GM12878 (cell line): ENCODE measurements around the gene PHC3. TPM values are rescaled to one million over a fixed set of nuclear protein-coding genes. Genes with fewer than 3 reads are reported as not detected.

Source experiments
- ATAC-seq: fragments of 200-7000 bp; cut with Tn5 transposase; 3 replicates; pipeline ENCODE4 v1.9.1; 2020; ENCODE audit warnings: mild to moderate bottlenecking, moderate library complexity
- BruUV-seq: library from RNA; stranded (reverse); fragments of 400-500 nt; replicated peaks from 2 replicates; lab custom pipeline; 2021; lab: Mats Ljungman, UMichigan
- CTCF ChIA-PET: fragments of 300-600 bp; sonication (Branson Sonifier 250); formaldehyde crosslinking; extraction: SDS; loops from one replicate; lab custom pipeline; 2021; ENCODE audit warnings: inconsistent platforms; lab: Yijun Ruan, JAX
- POLR2A ChIA-PET: fragments of 350-600 bp; formaldehyde crosslinking; extraction: SDS; loops from one replicate; lab custom pipeline; 2021; ENCODE audit warnings: inconsistent platforms; lab: Charles Lee
- RAD21 ChIA-PET: fragments of 300-600 bp; sonication (Branson Sonifier 250); formaldehyde crosslinking; loops from one replicate; lab custom pipeline; 2023; ENCODE audit warnings: antibody characterized with exemption; ENCODE audit not compliant: unreplicated experiment; lab: Charles Lee
- SMC1A ChIA-PET: fragments of 300-600 bp; sonication (Branson Sonifier 250); formaldehyde crosslinking; loops from one replicate; lab custom pipeline; 2023; ENCODE audit not compliant: unreplicated experiment, uncharacterized antibody; lab: Charles Lee
- DNase-seq: peaks from one replicate; pipeline ENCODE4 v3.0.0-alpha.2; 2011; ENCODE audit warnings: low read depth, low spot score
- FAIRE-seq: peaks from 3 replicates; lab custom pipeline; 2011; peaks lifted over from hg19 to GRCh38; lab: Jason Lieb, UNC
- H2AFZ ChIP-seq: 2 replicates; pipeline ENCODE4 v1.6.0; 2011; ENCODE audit warnings: low read depth, low read length, control low read depth; ENCODE audit not compliant: control insufficient read depth
- H3K27ac ChIP-seq: 2 replicates; pipeline ENCODE4 v1.5.1; 2011; ENCODE audit warnings: control low read depth; ENCODE audit not compliant: control insufficient read depth, insufficient read depth
- H3K27me3 ChIP-seq, 2 experiments: replicated peaks in 1 of 2; 2 replicates each; pipeline versions ENCODE4 v1.6.0 to v1.6.1; 2011; ENCODE audit warnings: low read length in 1 of 2; ENCODE audit not compliant: control insufficient read depth in 2 of 2, insufficient read depth in 2 of 2
- H3K36me3 ChIP-seq, 2 experiments: 2 replicates each; pipeline ENCODE4 v1.5.1; 2011; ENCODE audit warnings: low read length in 1 of 2; ENCODE audit not compliant: control insufficient read depth in 2 of 2, insufficient read depth in 2 of 2
- H3K4me1 ChIP-seq: 2 replicates; pipeline ENCODE4 v1.6.1; 2011; ENCODE audit warnings: mild to moderate bottlenecking, low read length, moderate library complexity, mixed read lengths; ENCODE audit not compliant: control insufficient read depth, insufficient read depth
- H3K4me2 ChIP-seq: 2 replicates; pipeline ENCODE4 v1.6.0; 2011; ENCODE audit warnings: control low read depth; ENCODE audit not compliant: control insufficient read depth, insufficient read depth
- H3K4me3 ChIP-seq: fragments of 200-600 bp; sonication (generic); 2 replicates; pipeline ENCODE4 v1.5.1; 2016
- H3K79me2 ChIP-seq: 2 replicates; pipeline ENCODE4 v1.6.0; 2011; ENCODE audit warnings: low read length; ENCODE audit not compliant: control insufficient read depth, insufficient read depth
- H3K9ac ChIP-seq: 2 replicates; pipeline ENCODE4 v1.8.0; 2011; ENCODE audit warnings: low read length, control low read depth, mixed read lengths; ENCODE audit not compliant: control insufficient read depth, insufficient read depth
- H3K9me3 ChIP-seq: replicated peaks from 3 replicates; pipeline ENCODE4 v1.5.1; 2011; ENCODE audit warnings: mild to moderate bottlenecking, low read length; ENCODE audit not compliant: control insufficient read depth, insufficient read depth
- H4K20me1 ChIP-seq: 2 replicates; pipeline ENCODE4 v1.6.0; 2011; ENCODE audit not compliant: control insufficient read depth, insufficient read depth
- BCLAF1 ChIP-seq: fragments of 450-650 bp; IDR thresholded peaks from 2 replicates; pipeline ENCODE4 v1.6.1; 2017; ENCODE audit warnings: antibody characterized with exemption, mild to moderate bottlenecking, moderate library complexity
- DPF2 ChIP-seq: fragments of 450-650 bp; IDR thresholded peaks from 2 replicates; pipeline ENCODE4 v1.6.1; 2017; ENCODE audit warnings: mild to moderate bottlenecking
- EGR1 ChIP-seq, 2 experiments: IDR thresholded peaks; 1 replicate in 1 of 2; 2 replicates in 1 of 2; pipeline ENCODE4 v1.6.1; 2011 to 2012; ENCODE audit warnings: low read depth in 2 of 2, low read length in 2 of 2, borderline replicate concordance in 1 of 2, mild to moderate bottlenecking in 1 of 2, moderate library complexity in 1 of 2
- EZH2 ChIP-seq: IDR thresholded peaks from 2 replicates; pipeline ENCODE4 v1.6.1; 2012; ENCODE audit warnings: low read depth, mild to moderate bottlenecking, control low read depth, inconsistent platforms, low read length, borderline replicate concordance; ENCODE audit not compliant: control insufficient read depth
- HCFC1 ChIP-seq: fragments of 150-350 bp; IDR thresholded peaks from 2 replicates; pipeline ENCODE4 v1.6.1; 2014; ENCODE audit warnings: low read length
- HDAC2 ChIP-seq: fragments of 200-600 bp; sonication (generic); IDR thresholded peaks from 2 replicates; pipeline ENCODE4 v1.6.1; 2017
- IRF3 ChIP-seq: fragments of 450-650 bp; IDR thresholded peaks from 2 replicates; pipeline ENCODE4 v1.6.1; 2014; ENCODE audit warnings: mild to moderate bottlenecking
- MLLT1 ChIP-seq: fragments of 450-650 bp; IDR thresholded peaks from 2 replicates; pipeline ENCODE4 v1.6.1; 2016; ENCODE audit warnings: mild to moderate bottlenecking
- MXI1 ChIP-seq: fragments of 150-350 bp; IDR thresholded peaks from 2 replicates; pipeline ENCODE4 v1.6.1; 2011; ENCODE audit warnings: low read depth, mild to moderate bottlenecking, inconsistent platforms, low read length, improper control_type of control experiment
- NFYA ChIP-seq: IDR thresholded peaks from 2 replicates; pipeline ENCODE4 v1.6.1; 2011; ENCODE audit warnings: low read depth, mild to moderate bottlenecking, low read length, improper control_type of control experiment, borderline replicate concordance
- RUNX3 ChIP-seq: IDR thresholded peaks from 2 replicates; pipeline ENCODE4 v1.6.1; 2012; ENCODE audit warnings: low read length, inconsistent platforms
- SUZ12 ChIP-seq: fragments of 200-600 bp; sonication (generic); IDR thresholded peaks from one replicate; pipeline ENCODE4 v1.6.1; 2018; ENCODE audit warnings: antibody characterized with exemption, mild to moderate bottlenecking; ENCODE audit not compliant: unreplicated experiment
- TARDBP ChIP-seq: IDR thresholded peaks from 2 replicates; pipeline ENCODE4 v1.6.1; 2016; ENCODE audit warnings: borderline replicate concordance
- TCF12 ChIP-seq: IDR thresholded peaks from 2 replicates; pipeline ENCODE4 v1.6.1; 2011; ENCODE audit warnings: low read depth, mild to moderate bottlenecking, low read length
- YY1 ChIP-seq: IDR thresholded peaks from 2 replicates; pipeline ENCODE4 v1.6.1; 2011; ENCODE audit warnings: low read depth, mild to moderate bottlenecking, low read length
- WGBS: methylation state at CpG from one replicate; pipeline ENCODE4 v1.1.6; 2016; ENCODE audit warnings: low lambda C conversion rate; ENCODE audit not compliant: insufficient replicate concordance, insufficient coverage; ENCODE audit errors: missing lambda C conversion rate; 5-methylcytosine and 5-hydroxymethylcytosine counted together
- in situ Hi-C: fragments of 300-500 bp; cut with MboI; formaldehyde crosslinking; loops from 9 replicates; pipeline ENCODE4 v1.14.3; 2018; ENCODE audit warnings: mixed read lengths
- intact Hi-C: fragments of 100-400 bp; cut with micrococcal nuclease; formaldehyde crosslinking; loops from one replicate; pipeline ENCODE4 v1.14.2; 2022; ENCODE audit not compliant: unreplicated experiment
- polyA plus RNA-seq, 11 experiments: library from polyadenylated mRNA; depleted of rRNA in 4 of 11; unstranded in 6 of 11; stranded (reverse) in 5 of 11; fragments of >200 nt; fragmentation: Nextera tagmentation in 4 of 11; fragmentation: Illumina TruSeq in 1 of 11; extraction: Ambion mirVana in 4 of 11; extraction: Trizol in 1 of 11; gene quantifications; 1 replicate in 1 of 11; 2 replicates in 10 of 11; pipeline versions ENCODE4 v1.2.1 to v1.2.3, GENCODE V29; 2011 to 2016; ENCODE audit warnings: inconsistent platforms in 2 of 11, missing spikeins in 2 of 11, low read depth in 1 of 11
- total RNA-seq, 4 experiments: library from RNA; depleted of rRNA in 3 of 4; stranded (reverse); fragments of >200 nt in 3 of 4; fragmentation: Illumina TruSeq in 1 of 4; extraction: Trizol in 1 of 4; gene quantifications; 2 replicates each; pipeline versions ENCODE4 v1.2.1 to v1.2.3, GENCODE V29; 2013 to 2021

Gene PHC3
- total and polyA plus RNA-seq, 10 of the 15 experiments (the other 5 are each of a cell fraction or from before 2014, with no cell fraction given): 3.3 to 62.3 (median 22.1) TPM

GRCh38 chr3:170154569-170155143, 26.9 kb downstream of the PHC3 start:
- ChIA-PET SMC1A (interaction anchor here (0.6 to 9.1 kb wide), 22 partner anchors 9 to 1723 kb away, joined by 3 to 115 read pairs (median 4); partner anchors contain the start of genes PHC3 and PRKCI), CTCF (interaction anchor here (0.8 to 1.5 kb wide), 10 partner anchors 9 to 392 kb away, joined by 3 to 12 read pairs (median 3); no protein-coding TSS in a partner anchor), POLR2A (interaction anchor here (0.6 to 2.6 kb wide), 9 partner anchors 9 to 1214 kb away, joined by 3 to 12 read pairs (median 3); no protein-coding TSS in a partner anchor), RAD21 (interaction anchor here (0.6 to 2.7 kb wide), 18 partner anchors 8 to 259 kb away, joined by 3 to 49 read pairs (median 5); partner anchors contain the start of genes PHC3 and PRKCI)
- DNase-seq (peak; percentile 56), FAIRE-seq (peak; percentile 92), ATAC-seq (peak; percentile 95)
- Histone ChIP-seq H2AFZ (peak overlapping the region; percentile 20), H3K4me2 (peak overlapping the region; percentile 62), H3K4me1 (peaks cover 28% of the 10 kb centered on the region), H3K36me3 (peaks cover 2 to 23% of the 10 kb centered on the region in 2 experiments; a peak in 2 of 4 replicates), H3K79me2 (peaks cover 68% of the 10 kb centered on the region), H3K27ac (peak overlapping the region; percentile 94), H3K4me3 (peak overlapping the region; percentile 20; the same call in 1 of the 2 replicates), H3K9me3 (no peaks in the 10 kb centered on the region), H4K20me1 (no peaks in the 10 kb centered on the region), H3K9ac (peak overlapping the region; percentile 50), H3K27me3 (no peaks in the 10 kb centered on the region)
- WGBS: 0% methylated on average over 3 of the region's 3 CpGs
- in situ Hi-C loops (no loop called here), intact Hi-C loops (no loop called here)
- no TSS peak for BruUV-seq
- no peak for TF ChIP-seq IRF3
- no peak; the same call in 1 of the 2 replicates for TF ChIP-seq MXI1
- TF ChIP-seq EGR1 (IDR thresholded peaks at IDR 0.05; ENCODE audit: borderline replicate concordance in 1 of 2, low read depth in 2 of 2, low read length in 2 of 2): no peak
- peak; percentile 74; the same call in 1 of the 2 replicates for TF ChIP-seq DPF2
- no peak for TF ChIP-seq YY1
- peak; percentile 50; the same call in 1 of the 2 replicates for TF ChIP-seq MLLT1
- TF ChIP-seq HCFC1: no peak
- no peak for TF ChIP-seq SUZ12
- TF ChIP-seq BCLAF1: no peak
- TF ChIP-seq TARDBP: no peak
- TF ChIP-seq RUNX3: peak; percentile 60
- no peak for TF ChIP-seq HDAC2
- 0 out of 2 replicates have a peak, but pooled peaks have one; percentile 44 for TF ChIP-seq TCF12
- no peak for TF ChIP-seq NFYA
- no peak for TF ChIP-seq EZH2
